Esophagus (tissue), 2 donors: ENCODE results near the gene PLEKHA7. TPM values are rescaled to one million over a fixed set of nuclear protein-coding genes. Genes with fewer than 3 reads are reported as not detected.
"Not testable (repeated sequence)": the region's sequence is repeated elsewhere in the genome, so short reads cannot be mapped to it uniquely, and the experiment has no call there.

Source experiments
- H3K27ac ChIP-seq, 2 donors: one replicate each; pipeline ENCODE4 v1.5.1; 2013; ENCODE audit warnings: low read depth in 2 of 2, mild to moderate bottlenecking in 2 of 2, inconsistent platforms in 1 of 2, low read length in 1 of 2, moderate library complexity in 1 of 2
- H3K27me3 ChIP-seq, 2 donors: one replicate each; pipeline ENCODE4 v1.6.1; 2013; ENCODE audit warnings: low read length in 2 of 2, control low read depth in 1 of 2, mild to moderate bottlenecking in 1 of 2; ENCODE audit not compliant: insufficient read depth in 2 of 2, control insufficient read depth in 1 of 2
- H3K36me3 ChIP-seq, 2 donors: one replicate each; pipeline ENCODE4 v1.6.1; 2013; ENCODE audit warnings: low read length in 1 of 2; ENCODE audit not compliant: control insufficient read depth in 2 of 2, insufficient read depth in 2 of 2
- H3K4me1 ChIP-seq, 2 donors: one replicate each; pipeline ENCODE4 v1.6.1; 2013; ENCODE audit warnings: low read length in 1 of 2; ENCODE audit not compliant: control insufficient read depth in 2 of 2, insufficient read depth in 2 of 2
- H3K4me3 ChIP-seq, 2 donors: one replicate each; pipeline ENCODE4 v1.5.1; 2013; ENCODE audit warnings: low read length in 2 of 2, mild to moderate bottlenecking in 2 of 2, low read depth in 1 of 2, moderate library complexity in 1 of 2
- H3K9me3 ChIP-seq, 2 donors: one replicate each; pipeline ENCODE4 v1.6.1; 2013; ENCODE audit warnings: mild to moderate bottlenecking in 2 of 2, low read depth in 1 of 2, low read length in 1 of 2, moderate library complexity in 1 of 2; ENCODE audit not compliant: control insufficient read depth in 2 of 2, insufficient read depth in 1 of 2
- WGBS, 2 donors: extraction: QIAGEN DNeasy Blood & Tissue Kit; methylation state at CpG; one replicate each; pipeline ENCODE4 v1.1.7; 2013; 5-methylcytosine and 5-hydroxymethylcytosine counted together
- polyA plus RNA-seq, 2 donors: library from polyadenylated mRNA; stranded (reverse); fragments of 200-250 nt; gene quantifications; one replicate each; pipeline ENCODE4 v1.2.3, GENCODE V29; 2013
- donor health status: healthy with polysubstance abuse.
- donor health status: Bipolar disorder and iron deficiency.

Gene PLEKHA7
- polyA plus RNA-seq, 2 donors: 41.4 to 46.0 TPM

DNA sequence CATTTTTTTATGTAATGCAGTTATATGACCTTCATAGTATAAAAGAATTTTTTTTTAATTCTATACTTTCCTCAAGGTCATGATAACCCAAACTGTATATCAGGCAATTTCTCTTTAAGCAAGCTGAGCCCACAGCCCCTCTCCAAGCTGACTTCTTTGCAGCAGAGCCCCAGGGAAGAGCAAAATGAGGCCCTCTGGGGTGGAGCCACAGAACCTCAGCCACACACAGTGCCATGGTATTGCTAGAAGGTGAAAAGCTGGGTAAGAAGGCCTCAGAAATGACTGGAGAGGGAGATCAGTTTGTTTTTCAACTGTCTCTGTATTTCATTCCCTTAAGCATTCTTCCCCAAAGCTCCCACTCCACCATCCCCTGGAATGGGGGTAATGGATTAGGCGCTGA is 108.8 kb downstream of the PLEKHA7 start:
- whole genome bisulfite sequencing, 2 donors: 92 to 94% methylated on average over 1 of the region's 1 CpG
- H3K4me1 ChIP-seq: peaks cover 0 to 2% of the 10 kb centered on the region in 2 donors
- H3K27me3 ChIP-seq: no peaks in the 10 kb centered on the region
- H3K36me3 ChIP-seq: no peaks in the 10 kb centered on the region
- no peak overlapping the region for H3K4me3 ChIP-seq
- H3K27ac ChIP-seq: no peak overlapping the region
- no peaks in the 10 kb centered on the region for H3K9me3 ChIP-seq

- not testable (repeated sequence) for H3K36me3 ChIP-seq, H3K9me3 ChIP-seq, H3K4me1 ChIP-seq, H3K4me3 ChIP-seq, H3K27me3 ChIP-seq, H3K27ac ChIP-seq
- WGBS, 2 donors: 77 to 80% methylated on average over 2 of the region's 2 CpGs
Measured at GRCh38 chr11:16904761-16905160, 109.5 kb downstream of the PLEKHA7 start.

GRCh38 chr11:16902781-16903378 is 111.3 kb downstream of the PLEKHA7 start:
- WGBS, 2 donors: 40 to 45% methylated on average over 2 of the region's 2 CpGs
- peaks cover 0 to 2% of the 10 kb centered on the region in 2 donors for H3K4me1 ChIP-seq
- no peaks in the 10 kb centered on the region for H3K27me3 ChIP-seq
- no peak overlapping the region for H3K4me3 ChIP-seq
- no peaks in the 10 kb centered on the region for H3K36me3 ChIP-seq
- peak overlapping the region; percentile 19 to 71 for H3K27ac ChIP-seq
- no peaks in the 10 kb centered on the region for H3K9me3 ChIP-seq

DNA sequence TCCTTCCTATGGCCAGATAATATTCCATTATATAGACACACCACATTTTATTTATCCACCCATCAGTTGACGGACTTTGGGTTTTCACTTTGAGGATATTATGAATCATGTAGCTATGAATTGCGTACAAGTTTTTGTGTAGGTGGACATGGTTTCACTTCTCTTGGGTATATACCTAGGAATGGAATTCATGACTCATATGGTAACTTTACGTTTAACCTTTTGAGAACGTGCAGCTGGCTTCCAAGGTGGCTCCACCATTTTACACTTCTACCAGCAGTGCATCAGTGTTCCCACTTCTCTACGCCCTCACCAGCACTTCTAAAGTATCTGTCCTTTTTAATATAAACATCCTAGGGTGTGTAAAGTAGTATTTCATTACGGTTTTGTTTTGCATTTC is 112.0 kb downstream of the PLEKHA7 start:
- Histone ChIP-seq H3K4me1 (peaks cover 0 to 2% of the 10 kb centered on the region in 2 donors), H3K9me3 (no peaks in the 10 kb centered on the region), H3K27me3 (no peaks in the 10 kb centered on the region), H3K27ac (peak overlapping the region; percentile 19 to 28), H3K4me3 (no peak overlapping the region), H3K36me3 (no peaks in the 10 kb centered on the region)
- WGBS, 2 donors: 48 to 52% methylated on average over 6 of the region's 6 CpGs

- H3K4me3 ChIP-seq: no peak overlapping the region
- no peak overlapping the region for H3K27ac ChIP-seq
- no peaks in the 10 kb centered on the region for H3K27me3 ChIP-seq
- H3K9me3 ChIP-seq: no peaks in the 10 kb centered on the region
- H3K36me3 ChIP-seq: no peaks in the 10 kb centered on the region
- no peaks in the 10 kb centered on the region for H3K4me1 ChIP-seq
Measured at GRCh38 chr11:16900491-16900890, 113.7 kb downstream of the PLEKHA7 start.

DNA sequence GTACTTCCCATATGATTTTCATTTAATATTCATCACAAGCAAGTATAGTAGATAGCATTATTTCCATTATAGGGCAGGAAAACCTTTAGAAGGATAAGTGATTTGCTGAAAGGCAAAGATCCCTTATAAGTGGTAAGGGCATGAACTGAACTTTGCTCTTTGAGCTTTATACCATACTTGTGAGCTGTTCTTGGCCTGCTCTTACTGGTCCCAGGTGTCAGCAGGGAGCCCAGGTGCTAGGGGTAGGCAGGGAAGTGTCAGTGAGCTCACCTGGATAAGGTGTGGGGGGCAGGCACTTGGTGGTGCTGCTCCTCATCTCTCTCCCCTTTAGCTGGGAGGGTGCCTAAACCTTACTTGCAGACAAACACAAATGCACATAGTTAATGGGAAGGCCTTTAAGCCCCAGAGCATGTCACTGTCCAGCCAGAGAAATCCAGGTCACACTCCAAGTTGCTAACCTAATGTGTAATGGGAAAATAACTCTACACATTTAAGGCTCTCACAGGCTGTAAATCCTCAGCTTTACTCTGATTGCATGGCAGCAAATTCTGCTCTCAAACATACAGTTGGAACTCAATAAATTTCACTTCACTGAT is 114.4 kb downstream of the PLEKHA7 start:
- Histone ChIP-seq H3K4me3 (no peak overlapping the region), H3K27me3 (no peaks in the 10 kb centered on the region), H3K4me1 (no peaks in the 10 kb centered on the region), H3K36me3 (no peaks in the 10 kb centered on the region), H3K9me3 (no peaks in the 10 kb centered on the region), H3K27ac (no peak overlapping the region)

DNA sequence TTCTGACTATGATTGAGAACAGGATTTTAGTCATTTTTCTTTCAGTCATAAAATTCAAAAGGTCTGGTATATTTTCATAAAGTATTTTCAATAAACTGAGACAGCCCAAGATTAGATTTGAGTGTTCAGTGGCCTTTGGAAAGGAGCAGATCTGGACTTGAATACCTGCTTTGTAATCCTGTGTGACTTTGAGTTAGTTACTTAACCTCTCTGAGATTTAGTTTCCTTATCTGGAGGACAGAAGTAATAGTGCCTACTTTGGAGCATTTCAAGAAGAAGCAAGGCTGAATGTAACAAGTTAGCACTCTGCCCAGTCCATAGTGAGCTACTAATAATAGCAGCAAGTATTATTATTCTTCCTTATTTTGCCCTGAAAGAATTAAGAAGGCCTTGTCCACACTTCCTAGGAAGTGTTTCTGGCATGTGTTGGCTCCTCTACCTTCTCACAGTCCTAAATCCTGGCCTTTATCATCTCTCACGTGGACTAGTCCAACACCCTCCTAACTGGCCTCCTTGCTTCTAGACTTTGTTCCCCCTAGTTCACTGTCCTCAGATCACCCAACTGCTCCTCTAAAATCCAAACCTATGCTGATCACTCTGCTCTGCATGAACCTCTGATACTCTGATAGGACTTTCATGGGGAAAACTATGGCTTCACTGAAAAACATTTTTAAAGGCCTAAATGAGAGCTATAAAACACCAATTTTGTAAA is 115.8 kb downstream of the PLEKHA7 start:
- no peak overlapping the region for H3K27ac ChIP-seq

GRCh38 chr11:16897470-16898061 is 116.6 kb downstream of the PLEKHA7 start:
- WGBS, 2 donors: 66 to 70% methylated on average over 7 of the region's 7 CpGs
- H3K4me1 ChIP-seq: peaks cover 0 to 6% of the 10 kb centered on the region in 2 donors
- H3K27ac ChIP-seq: no peak overlapping the region

More for the DNA sequence above, 115.8 kb downstream of the PLEKHA7 start:
- Histone ChIP-seq H3K4me3 (no peak overlapping the region), H3K27me3 (no peaks in the 10 kb centered on the region), H3K36me3 (no peaks in the 10 kb centered on the region), H3K4me1 (peaks cover 0 to 5% of the 10 kb centered on the region in 2 donors), H3K9me3 (no peaks in the 10 kb centered on the region)
- WGBS, 2 donors: 83 to 85% methylated on average over 1 of the region's 1 CpG

DNA sequence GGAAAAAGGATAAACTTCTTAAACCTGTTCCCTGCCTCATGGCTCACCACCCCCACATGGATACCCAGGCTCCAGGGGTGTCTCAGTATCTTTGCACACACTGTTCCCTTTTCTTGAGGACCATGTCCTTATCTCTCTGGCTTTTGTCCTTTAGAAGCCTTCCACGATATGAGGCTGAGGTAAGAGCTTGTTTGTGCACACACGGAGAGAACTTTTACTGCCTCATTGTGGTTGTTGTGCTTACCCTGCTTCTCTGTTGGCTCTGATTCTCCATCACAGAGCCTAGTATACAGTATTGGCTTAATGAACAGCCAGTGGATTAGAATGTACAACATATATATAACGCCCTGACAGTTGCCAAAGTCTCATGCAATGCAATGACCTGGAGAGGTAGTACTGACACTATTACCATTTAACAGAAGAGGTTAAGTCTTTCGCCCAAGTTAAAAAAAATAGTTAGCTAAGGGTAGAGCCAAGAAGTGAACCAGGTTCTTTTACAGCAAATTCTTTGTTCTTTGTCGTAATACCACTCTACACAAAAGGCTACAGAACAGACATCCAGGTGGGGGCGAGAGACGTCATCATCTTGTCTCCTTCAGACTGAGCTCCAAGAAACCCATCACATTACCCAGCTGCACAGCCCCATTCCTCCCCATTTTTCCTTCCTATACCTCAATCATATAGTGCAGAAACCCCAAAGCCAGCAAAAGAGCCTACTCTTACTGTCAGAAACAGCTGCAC is 117.3 kb downstream of the PLEKHA7 start:
- no peak overlapping the region for H3K27ac ChIP-seq
- no peak overlapping the region for H3K4me3 ChIP-seq
- H3K9me3 ChIP-seq: no peaks in the 10 kb centered on the region
- H3K36me3 ChIP-seq: no peaks in the 10 kb centered on the region
- H3K4me1 ChIP-seq: peaks cover 0 to 6% of the 10 kb centered on the region in 2 donors
- 71 to 82% methylated on average over 7 of the region's 7 CpGs for WGBS, 2 donors
- H3K27me3 ChIP-seq: no peaks in the 10 kb centered on the region

More at GRCh38 chr11:16897470-16898061, 116.6 kb downstream of the PLEKHA7 start:
- Histone ChIP-seq H3K4me3 (no peak overlapping the region), H3K27me3 (no peaks in the 10 kb centered on the region), H3K9me3 (no peaks in the 10 kb centered on the region), H3K36me3 (no peaks in the 10 kb centered on the region)
